Lung microvascular endothelial cell (primary cell): ENCODE results near the gene TCFL5. TPM values are rescaled to one million over a fixed set of nuclear protein-coding genes. Genes with fewer than 3 reads are reported as not detected.
A peak's percentile ranks its signal among the peaks of the same experiment; 100 is the strongest.

Experiments
- DNase-seq, 2 donors: peaks; one replicate each; pipeline versions ENCODE4 v3.0.0 to v3.0.0-alpha.2; 2010; ENCODE audit warnings: low read depth in 2 of 2
- total RNA-seq: library from RNA; depleted of rRNA; stranded (reverse); fragments of >200 nt; gene quantifications from 2 replicates; pipeline ENCODE4 v1.2.1, GENCODE V29; 2014

The TCFL5 gene
- total RNA-seq, 1 donor from 2014 or later, result 11.7 TPM

GRCh38 chr20:62835931-62836861, 25.4 kb downstream of the TCFL5 start:
- peak; percentile 28 to 85 for DNase-seq

- no peak for DNase-seq
Measured at GRCh38 chr20:62834967-62835730, 26.5 kb downstream of the TCFL5 start.

- no peak for DNase-seq
Measured at GRCh38 chr20:62832951-62833391, 28.7 kb downstream of the TCFL5 start.

GRCh38 chr20:62832212-62832922, 29.3 kb downstream of the TCFL5 start:
- peak in 1 of 2 donors; percentile 37 for DNase-seq

- DNase-seq, result no peak
Measured at GRCh38 chr20:62831854-62832211, 29.8 kb downstream of the TCFL5 start.

GRCh38 chr20:62831361-62831788, 30.2 kb downstream of the TCFL5 start:
- DNase-seq, result no peak

GRCh38 chr20:62830821-62831220, 30.8 kb downstream of the TCFL5 start:
- no peak for DNase-seq

GRCh38 chr20:62830251-62830650, 31.4 kb downstream of the TCFL5 start:
- DNase-seq, result no peak

- DNase-seq, result no peak
Measured at GRCh38 chr20:62829231-62830230, 32.1 kb downstream of the TCFL5 start.

GRCh38 chr20:62828511-62829230, 33.0 kb downstream of the TCFL5 start:
- DNase-seq, result no peak

- no peak for DNase-seq
Measured at GRCh38 chr20:62828051-62828450, 33.6 kb downstream of the TCFL5 start.

GRCh38 chr20:62827311-62828038, 34.1 kb downstream of the TCFL5 start:
- no peak for DNase-seq

- no peak for DNase-seq
Measured at GRCh38 chr20:62826646-62827310, 34.8 kb downstream of the TCFL5 start.

GRCh38 chr20:62825986-62826645, 35.5 kb downstream of the TCFL5 start:
- DNase-seq, result no peak

- no peak for DNase-seq
Measured at GRCh38 chr20:62825333-62825985, 36.2 kb downstream of the TCFL5 start.

- peak; percentile 27 to 54 for DNase-seq
Measured at GRCh38 chr20:62824476-62825332, 36.9 kb downstream of the TCFL5 start.
